ENCODE results near the gene SLC8B1. TPM values are rescaled to one million over a fixed set of nuclear protein-coding genes. Genes with fewer than 3 reads are reported as not detected.

SLC8B1 gene
- polyA plus RNA-seq, 4 donors = 12.3 to 18.8 (median 14.7) TPM

- no peak for DNase-seq (ENCODE audit: low read depth in 4 of 4, low spot score in 2 of 4)
Observed at GRCh38 chr12:113251404-113252070, 83.4 kb downstream of the SLC8B1 start.

GRCh38 chr12:113250045-113250444 is 84.9 kb downstream of the SLC8B1 start:
- no peak for DNase-seq (ENCODE audit: low read depth in 4 of 4, low spot score in 2 of 4)

GRCh38 chr12:113249546-113249945 is 85.4 kb downstream of the SLC8B1 start:
- DNase-seq (ENCODE audit: low read depth in 4 of 4, low spot score in 2 of 4) = no peak

GRCh38 chr12:113248842-113249435 is 86.0 kb downstream of the SLC8B1 start:
- no peak for DNase-seq (ENCODE audit: low read depth in 4 of 4, low spot score in 2 of 4)

Other genes starting within 250 kb of the SLC8B1 start
- gene RASAL1, start 199.3 kb downstream of the SLC8B1 start, polyA plus RNA-seq (ENCODE audit: insufficient read length in 4 of 4) = 10 to 100 TPM in 2 of 4 donors, 1 to 10 TPM in 2; 8.2 to 14.7 (median 10.5) TPM
- 1 to 10 TPM in 3 of 4 donors, under 1 TPM in 1; 0.76 to 2.5 (median 1.9) TPM for gene CFAP73, start 185.4 kb downstream of the SLC8B1 start, polyA plus RNA-seq (ENCODE audit: insufficient read length in 4 of 4)
- gene DDX54, start 149.6 kb downstream of the SLC8B1 start, polyA plus RNA-seq (ENCODE audit: insufficient read length in 4 of 4) = 10 to 100 TPM; 65.9 to 94.7 (median 85.8) TPM
- gene RITA1, start 149.4 kb downstream of the SLC8B1 start, polyA plus RNA-seq (ENCODE audit: insufficient read length in 4 of 4) = 10 to 100 TPM; 14.7 to 20.1 (median 17.9) TPM
- gene TPCN1, start 113.6 kb downstream of the SLC8B1 start, polyA plus RNA-seq (ENCODE audit: insufficient read length in 4 of 4) = 10 to 100 TPM; 25.0 to 49.6 (median 37.6) TPM
- 10 to 100 TPM; 15.4 to 23.4 (median 18.2) TPM for gene PLBD2, start 23.5 kb upstream of the SLC8B1 start, polyA plus RNA-seq (ENCODE audit: insufficient read length in 4 of 4)
- gene SDS, start 68.8 kb upstream of the SLC8B1 start, polyA plus RNA-seq (ENCODE audit: insufficient read length in 4 of 4) = under 1 TPM; 0.17 to 0.44 (median 0.35) TPM
- gene SDSL, start 87.3 kb upstream of the SLC8B1 start, polyA plus RNA-seq (ENCODE audit: insufficient read length in 4 of 4) = 10 to 100 TPM; 13.6 to 15.7 (median 14.3) TPM
- gene LHX5, start 136.8 kb upstream of the SLC8B1 start, polyA plus RNA-seq (ENCODE audit: insufficient read length in 4 of 4) = under 1 TPM in 1 of 4 donors, not detected in 3; 0.03 TPM

Measured in left renal cortex interstitium (tissue), 4 donors.